Astrocyte (in vitro differentiated cells and primary cell): ENCODE data around the gene CENPL. TPM values are rescaled to one million over a fixed set of nuclear protein-coding genes. Genes with fewer than 3 reads are reported as not detected.

Experiments
- DNase-seq: peaks from one replicate; pipeline ENCODE4 v3.0.0-alpha.2; 2010; ENCODE audit warnings: low read depth
- FAIRE-seq: peaks from 2 replicates; lab custom pipeline; 2011; peaks lifted over from hg19 to GRCh38; lab: Jason Lieb, UNC
- H2AFZ ChIP-seq: 2 replicates; pipeline ENCODE4 v1.6.0; 2012; ENCODE audit warnings: low read depth, low read length, inconsistent platforms
- H3K27ac ChIP-seq: 2 replicates; pipeline ENCODE4 v1.5.1; 2011; ENCODE audit warnings: low read depth, low read length, inconsistent platforms
- H3K27me3 ChIP-seq: 2 replicates; pipeline ENCODE4 v1.6.0; 2011; ENCODE audit warnings: low read length, inconsistent platforms; ENCODE audit not compliant: insufficient read depth
- H3K36me3 ChIP-seq: 2 replicates; pipeline ENCODE4 v1.5.1; 2011; ENCODE audit warnings: low read length, inconsistent platforms; ENCODE audit not compliant: insufficient read depth
- H3K4me1 ChIP-seq: 2 replicates; pipeline ENCODE4 v1.5.1; 2011; ENCODE audit warnings: low read length, inconsistent platforms; ENCODE audit not compliant: insufficient read depth
- H3K4me2 ChIP-seq: 2 replicates; pipeline ENCODE4 v1.6.0; 2012; ENCODE audit warnings: low read length, inconsistent platforms
- H3K4me3 ChIP-seq: 2 replicates; pipeline ENCODE4 v1.5.1; 2011; ENCODE audit warnings: low read depth, mild to moderate bottlenecking, low read length, inconsistent platforms; ENCODE audit not compliant: insufficient read depth
- H3K79me2 ChIP-seq: 2 replicates; pipeline ENCODE4 v1.6.0; 2012; ENCODE audit warnings: mild to moderate bottlenecking, low read length, inconsistent platforms; ENCODE audit not compliant: insufficient read depth
- H3K9ac ChIP-seq: 2 replicates; pipeline ENCODE4 v1.6.0; 2012; ENCODE audit warnings: mild to moderate bottlenecking, low read length, inconsistent platforms
- H3K9me3 ChIP-seq: 2 replicates; pipeline ENCODE4 v1.5.1; 2012; ENCODE audit warnings: low read depth, mild to moderate bottlenecking, low read length, inconsistent platforms; ENCODE audit not compliant: insufficient read depth
- H4K20me1 ChIP-seq: 2 replicates; pipeline ENCODE4 v1.6.0; 2012; ENCODE audit warnings: low read length, inconsistent platforms; ENCODE audit not compliant: insufficient read depth
- H3K27ac Mint-ChIP-seq: one replicate; pipeline ENCODE4 v1.8.0; 2021; ENCODE audit warnings: mild to moderate bottlenecking, mixed read lengths; ENCODE audit not compliant: unreplicated experiment
- H3K27me3 Mint-ChIP-seq: one replicate; pipeline ENCODE4 v1.8.0; 2021; ENCODE audit warnings: low read depth, mixed read lengths; ENCODE audit not compliant: unreplicated experiment
- H3K36me3 Mint-ChIP-seq: one replicate; pipeline ENCODE4 v1.8.0; 2021; ENCODE audit warnings: low read depth, mixed read lengths; ENCODE audit not compliant: unreplicated experiment
- H3K4me1 Mint-ChIP-seq: one replicate; pipeline ENCODE4 v1.8.0; 2021; ENCODE audit warnings: low read depth, mixed read lengths; ENCODE audit not compliant: unreplicated experiment
- H3K4me3 Mint-ChIP-seq: one replicate; pipeline ENCODE4 v1.8.0; 2021; ENCODE audit warnings: mild to moderate bottlenecking, moderate library complexity, mixed read lengths; ENCODE audit not compliant: unreplicated experiment
- H3K9me3 Mint-ChIP-seq: one replicate; pipeline ENCODE4 v1.8.0; 2021; ENCODE audit warnings: mild to moderate bottlenecking, mixed read lengths; ENCODE audit not compliant: unreplicated experiment
- EZH2 ChIP-seq: IDR thresholded peaks from 2 replicates; pipeline ENCODE4 v1.6.1; 2012; ENCODE audit warnings: mild to moderate bottlenecking, low read length, inconsistent platforms; ENCODE audit not compliant: insufficient read depth
- total RNA-seq: library from RNA; stranded (reverse); gene quantifications from 2 replicates; pipeline ENCODE4 v1.2.1, GENCODE V29; 2021
- TF ChIP-seq, protein P1 (sequence below): IDR thresholded peaks from 2 replicates; pipeline ENCODE4 v1.5.1; 2011; ENCODE audit warnings: low read depth, mild to moderate bottlenecking, inconsistent platforms, low read length, moderate library complexity; ENCODE audit not compliant: insufficient read depth

Gene CENPL
- total RNA-seq, 1 donor from 2014 or later: 7.9 TPM

DNA sequence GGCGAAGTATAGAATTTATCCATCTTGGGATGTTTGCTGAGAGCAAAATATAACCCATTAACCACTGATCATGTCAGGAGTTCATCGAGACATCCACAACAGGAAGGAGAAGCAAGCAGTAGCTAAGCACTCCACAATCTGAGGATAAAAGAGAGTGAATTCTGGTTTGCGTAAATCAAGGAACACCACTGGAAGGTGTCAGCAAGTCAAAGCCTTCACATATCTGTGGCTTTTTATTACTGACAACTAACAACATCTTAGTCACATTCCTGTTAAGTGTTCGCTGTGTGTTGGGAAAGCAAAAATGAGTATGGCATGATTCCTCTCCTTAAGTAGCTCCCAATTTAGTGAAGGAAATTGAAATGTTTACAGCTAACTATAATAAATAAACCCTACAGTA, 44.7 kb downstream of the CENPL start:
- Mint-ChIP-seq H3K27me3 (no peaks in the 10 kb centered on the region), H3K4me3 (no peak overlapping the region), H3K27ac (no peak overlapping the region), H3K36me3 (peaks cover 25% of the 10 kb centered on the region), H3K9me3 (peaks cover 3% of the 10 kb centered on the region), H3K4me1 (peaks cover 3% of the 10 kb centered on the region)
- Histone ChIP-seq H2AFZ (no peak overlapping the region), H3K4me3 (no peak overlapping the region), H3K4me2 (no peak overlapping the region), H3K9ac (no peak overlapping the region), H3K36me3 (peaks cover 26% of the 10 kb centered on the region), H4K20me1 (peaks cover 5% of the 10 kb centered on the region), H3K79me2 (no peaks in the 10 kb centered on the region), H3K9me3 (no peaks in the 10 kb centered on the region), H3K4me1 (no peaks in the 10 kb centered on the region), H3K27me3 (no peaks in the 10 kb centered on the region), H3K27ac (no peak overlapping the region)
- TF ChIP-seq, protein P1, sequence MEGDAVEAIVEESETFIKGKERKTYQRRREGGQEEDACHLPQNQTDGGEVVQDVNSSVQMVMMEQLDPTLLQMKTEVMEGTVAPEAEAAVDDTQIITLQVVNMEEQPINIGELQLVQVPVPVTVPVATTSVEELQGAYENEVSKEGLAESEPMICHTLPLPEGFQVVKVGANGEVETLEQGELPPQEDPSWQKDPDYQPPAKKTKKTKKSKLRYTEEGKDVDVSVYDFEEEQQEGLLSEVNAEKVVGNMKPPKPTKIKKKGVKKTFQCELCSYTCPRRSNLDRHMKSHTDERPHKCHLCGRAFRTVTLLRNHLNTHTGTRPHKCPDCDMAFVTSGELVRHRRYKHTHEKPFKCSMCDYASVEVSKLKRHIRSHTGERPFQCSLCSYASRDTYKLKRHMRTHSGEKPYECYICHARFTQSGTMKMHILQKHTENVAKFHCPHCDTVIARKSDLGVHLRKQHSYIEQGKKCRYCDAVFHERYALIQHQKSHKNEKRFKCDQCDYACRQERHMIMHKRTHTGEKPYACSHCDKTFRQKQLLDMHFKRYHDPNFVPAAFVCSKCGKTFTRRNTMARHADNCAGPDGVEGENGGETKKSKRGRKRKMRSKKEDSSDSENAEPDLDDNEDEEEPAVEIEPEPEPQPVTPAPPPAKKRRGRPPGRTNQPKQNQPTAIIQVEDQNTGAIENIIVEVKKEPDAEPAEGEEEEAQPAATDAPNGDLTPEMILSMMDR: no peak
- TF ChIP-seq EZH2: no peak
- no peak for FAIRE-seq
- DNase-seq: no peak

DNA sequence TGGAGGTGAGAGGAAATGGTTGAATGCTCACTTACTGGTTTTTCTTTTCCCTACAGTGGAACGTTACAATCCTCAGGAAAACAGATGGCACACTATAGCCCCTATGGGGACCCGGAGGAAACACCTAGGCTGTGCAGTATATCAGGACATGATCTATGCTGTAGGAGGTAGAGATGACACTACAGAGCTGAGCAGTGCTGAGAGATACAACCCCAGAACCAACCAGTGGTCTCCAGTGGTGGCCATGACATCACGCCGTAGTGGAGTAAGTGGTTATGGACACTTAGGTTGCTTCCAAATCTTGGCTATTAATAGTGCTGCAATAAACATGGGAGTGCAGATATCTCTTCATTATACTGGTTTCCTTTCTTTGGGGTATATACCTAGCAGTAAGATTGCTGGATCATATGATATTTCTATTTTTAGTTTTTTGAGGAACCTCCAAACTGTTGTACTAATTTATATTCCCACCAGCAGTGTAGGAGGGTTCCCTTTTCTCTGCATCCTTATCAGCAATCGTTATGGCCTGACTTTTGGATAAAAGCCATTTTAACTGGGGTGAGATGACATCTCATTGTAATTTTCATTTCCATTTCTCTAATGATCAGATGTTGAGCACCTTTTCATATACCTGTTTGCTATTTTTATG, 49.0 kb downstream of the CENPL start:
- peaks cover 22% of the 10 kb centered on the region for H3K36me3 Mint-ChIP-seq
- no peaks in the 10 kb centered on the region for H3K27me3 Mint-ChIP-seq

More for the DNA sequence above, 49.0 kb downstream of the CENPL start:
- Histone ChIP-seq H3K79me2 (no peaks in the 10 kb centered on the region), H4K20me1 (peaks cover 5% of the 10 kb centered on the region), H3K27me3 (no peaks in the 10 kb centered on the region), H2AFZ (no peak overlapping the region), H3K27ac (no peak overlapping the region), H3K9ac (no peak overlapping the region), H3K9me3 (no peaks in the 10 kb centered on the region), H3K4me3 (no peak overlapping the region), H3K36me3 (peaks cover 11% of the 10 kb centered on the region), H3K4me1 (no peaks in the 10 kb centered on the region), H3K4me2 (no peak overlapping the region)
- Mint-ChIP-seq H3K4me3 (no peak overlapping the region), H3K9me3 (peaks cover 3% of the 10 kb centered on the region), H3K4me1 (peaks cover 2% of the 10 kb centered on the region), H3K27ac (no peak overlapping the region)
- no peak for FAIRE-seq
- DNase-seq: no peak
- no peak for TF ChIP-seq EZH2
- TF ChIP-seq, protein P1: no peak
